Activated T-helper 1 cell treated with anti-CD3 and anti-CD28 coated beads, Interleukin-12 subunit alpha, Interleukin-12 subunit beta, Interleukin-2, Interleukin-4 antibody, amounts not matched to agents 30 ng/mL and 10 ng/mL and 1 ng/mL, durations not matched to agents 14 hours and 24 hours and 36 hours (primary cell): ENCODE data around the gene PPP3CA. TPM values are rescaled to one million over a fixed set of nuclear protein-coding genes. Genes with fewer than 3 reads are reported as not detected.
A peak's percentile ranks its signal among the peaks of the same experiment; 100 is the strongest.

Experiments
- DNase-seq: peaks from one replicate; pipeline ENCODE4 v3.0.0; 2021; ENCODE audit warnings: low spot score
- H3K27ac Mint-ChIP-seq: one replicate; pipeline ENCODE4 v1.8.0; 2021; ENCODE audit warnings: mild to moderate bottlenecking, mixed read lengths
- H3K27me3 Mint-ChIP-seq: one replicate; pipeline ENCODE4 v1.8.0; 2022; ENCODE audit warnings: mild to moderate bottlenecking, moderate library complexity, mixed read lengths; ENCODE audit not compliant: insufficient read depth
- H3K36me3 Mint-ChIP-seq: one replicate; pipeline ENCODE4 v1.8.0; 2021; ENCODE audit warnings: low read depth, mixed read lengths
- H3K4me1 Mint-ChIP-seq: one replicate; pipeline ENCODE4 v1.8.0; 2021; ENCODE audit warnings: low read depth, mixed read lengths
- H3K4me3 Mint-ChIP-seq: one replicate; pipeline ENCODE4 v1.8.0; 2021; ENCODE audit warnings: mild to moderate bottlenecking, moderate library complexity, mixed read lengths
- H3K9me3 Mint-ChIP-seq: one replicate; pipeline ENCODE4 v1.8.0; 2021; ENCODE audit warnings: mixed read lengths
- intact Hi-C: fragments of 100-400 bp; cut with micrococcal nuclease; formaldehyde crosslinking; loops from one replicate; pipeline ENCODE4 v1.15.1; 2024
- total RNA-seq: library from RNA; stranded (reverse); gene quantifications from 2 replicates; pipeline ENCODE4 v1.2.3, GENCODE V29; 2022

PPP3CA gene
- total RNA-seq = 10.0 and 11.3 TPM in 2 replicates

DNA sequence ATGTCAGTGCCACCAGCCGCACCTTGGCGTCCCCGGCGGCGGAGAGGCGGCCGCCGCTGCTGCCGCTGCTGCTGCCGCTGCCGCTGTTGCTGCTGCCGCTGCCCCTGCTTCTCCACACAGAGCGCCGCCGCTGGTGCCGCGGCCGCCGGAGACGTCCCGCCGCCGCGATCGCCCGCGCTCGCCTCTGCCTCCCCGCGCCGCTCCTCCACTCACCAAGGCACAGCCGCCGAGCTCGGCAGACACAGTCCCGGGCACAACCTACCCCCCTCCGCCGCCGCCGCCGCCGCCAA, at the start of gene PPP3CA:
PPP3CA (minus strand) TSS at position 260 of the 290 bp plus-strand sequence.
- Mint-ChIP-seq H3K9me3 (no peaks in the 10 kb centered on the region), H3K27ac (peak within 1 kb of the TSS; percentile 93), H3K4me1 (peaks cover 36% of the 10 kb centered on the region), H3K4me3 (peak within 1 kb of the TSS; percentile 92), H3K27me3 (peaks cover 55% of the 10 kb centered on the region), H3K36me3 (peaks cover 11% of the 10 kb centered on the region)
- intact Hi-C loops = loop anchor here (1.0 to 10.0 kb wide), 16 partner anchors 19 to 1520 kb away; partner anchors contain the start of genes CISD2, H2AZ1, SLC39A8 and UBE2D3
- no peak for DNase-seq

DNA sequence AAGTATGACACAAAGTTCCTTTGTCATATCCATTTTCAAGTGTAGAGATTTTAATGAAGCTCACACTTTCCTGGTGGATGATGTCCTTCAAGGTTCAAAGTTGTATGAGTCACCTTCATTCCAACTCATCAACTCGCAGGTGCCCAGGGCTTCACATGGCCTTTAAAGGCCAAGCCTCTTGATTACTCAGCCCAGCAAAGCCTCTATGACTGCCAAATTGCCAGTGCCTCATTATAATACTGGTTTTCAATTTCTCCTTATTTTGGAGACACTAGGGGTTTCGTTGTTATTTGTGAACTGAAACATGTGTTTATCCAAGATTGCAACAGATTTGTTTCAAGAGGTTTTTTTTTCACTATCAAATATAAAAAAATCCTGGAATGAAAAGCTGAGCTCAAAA, 45.9 kb upstream of the PPP3CA start:
- no peak for DNase-seq
- H3K27me3 Mint-ChIP-seq = peaks cover 15% of the 10 kb centered on the region

DNA sequence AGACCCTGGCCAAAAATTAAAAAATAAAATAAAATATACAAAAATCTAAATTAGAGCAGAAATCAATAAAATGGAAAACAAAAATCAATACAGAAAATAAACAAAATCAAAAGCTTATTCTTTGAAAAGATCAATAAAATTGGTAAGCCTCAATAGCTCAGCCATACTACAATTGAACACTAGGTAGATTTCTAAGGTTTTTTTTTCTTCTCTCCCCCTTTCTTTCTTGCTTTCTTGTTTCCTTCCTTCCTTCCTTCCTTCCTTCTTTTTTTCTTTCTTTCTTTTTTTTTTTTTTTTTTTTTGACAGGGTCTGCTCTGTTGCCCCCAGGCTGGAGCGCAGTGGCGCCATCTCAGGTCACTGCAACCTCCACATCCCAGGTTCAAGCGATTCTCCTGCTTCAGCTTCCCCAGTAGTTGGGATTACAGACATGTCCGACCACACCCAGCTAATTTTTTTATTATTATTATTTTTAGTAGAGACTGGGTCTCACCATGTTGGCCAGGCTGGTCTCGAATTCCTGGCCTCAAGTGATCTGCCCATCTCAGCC, 23.4 kb upstream of the PPP3CA start:
- intact Hi-C loops = no loop called here
- Mint-ChIP-seq H3K27ac (no peak overlapping the region), H3K27me3 (peaks cover 40% of the 10 kb centered on the region), H3K36me3 (peaks cover 1% of the 10 kb centered on the region), H3K9me3 (no peaks in the 10 kb centered on the region), H3K4me1 (no peaks in the 10 kb centered on the region), H3K4me3 (no peak overlapping the region)
- DNase-seq = no peak

More for the DNA sequence above, 45.9 kb upstream of the PPP3CA start:
- intact Hi-C loops = no loop called here
- Mint-ChIP-seq H3K36me3 (no peaks in the 10 kb centered on the region), H3K9me3 (peaks cover 9% of the 10 kb centered on the region), H3K4me3 (no peak overlapping the region), H3K4me1 (no peaks in the 10 kb centered on the region), H3K27ac (no peak overlapping the region)

DNA sequence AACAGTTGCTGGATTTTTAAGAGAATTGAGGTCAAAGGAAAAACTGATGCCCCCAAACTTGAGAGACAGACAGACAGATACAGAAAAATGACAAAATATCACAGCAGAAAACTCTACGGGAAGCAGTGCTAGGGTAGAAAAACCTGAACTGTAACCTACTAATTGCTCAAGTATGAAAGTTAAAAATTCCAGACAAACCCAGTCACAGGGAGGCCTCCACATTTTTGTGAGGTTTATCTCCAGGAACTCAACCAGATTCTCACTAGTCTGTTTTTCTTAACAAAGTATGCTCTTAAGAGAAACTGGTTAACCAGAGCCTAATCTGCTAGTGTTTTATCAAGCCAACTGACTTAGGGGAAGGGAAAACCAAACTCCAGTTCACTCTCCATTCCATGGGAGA, 19.9 kb upstream of the PPP3CA start:
- DNase-seq = no peak
- intact Hi-C loops = no loop called here
- Mint-ChIP-seq H3K4me3 (no peak overlapping the region), H3K27ac (no peak overlapping the region), H3K27me3 (peaks cover 33% of the 10 kb centered on the region), H3K4me1 (no peaks in the 10 kb centered on the region), H3K36me3 (peaks cover 1% of the 10 kb centered on the region), H3K9me3 (peaks cover 16% of the 10 kb centered on the region)

DNA sequence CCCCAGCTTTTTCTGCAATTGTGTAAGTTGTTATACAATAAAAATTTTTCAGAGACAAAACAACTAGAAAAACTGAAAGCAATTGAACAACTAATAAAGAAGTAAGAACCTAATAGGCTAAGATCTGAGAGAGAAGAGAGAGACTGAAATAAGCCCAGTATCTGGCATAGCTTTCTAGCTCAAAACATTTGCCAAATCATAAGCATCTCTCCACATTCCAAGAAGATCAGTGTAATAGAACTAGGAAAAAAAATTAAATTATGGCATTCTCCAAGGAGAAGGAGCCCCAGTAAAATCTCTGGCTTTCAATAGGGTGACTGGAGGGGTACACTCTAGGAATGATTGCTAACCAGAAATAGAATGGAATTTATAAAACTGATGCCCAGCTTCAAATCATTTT, 19.0 kb upstream of the PPP3CA start:
- intact Hi-C loops = no loop called here
- DNase-seq = no peak
- Mint-ChIP-seq H3K4me1 (no peaks in the 10 kb centered on the region), H3K36me3 (peaks cover 1% of the 10 kb centered on the region), H3K9me3 (peaks cover 16% of the 10 kb centered on the region), H3K27ac (no peak overlapping the region), H3K4me3 (no peak overlapping the region), H3K27me3 (peaks cover 26% of the 10 kb centered on the region)

DNA sequence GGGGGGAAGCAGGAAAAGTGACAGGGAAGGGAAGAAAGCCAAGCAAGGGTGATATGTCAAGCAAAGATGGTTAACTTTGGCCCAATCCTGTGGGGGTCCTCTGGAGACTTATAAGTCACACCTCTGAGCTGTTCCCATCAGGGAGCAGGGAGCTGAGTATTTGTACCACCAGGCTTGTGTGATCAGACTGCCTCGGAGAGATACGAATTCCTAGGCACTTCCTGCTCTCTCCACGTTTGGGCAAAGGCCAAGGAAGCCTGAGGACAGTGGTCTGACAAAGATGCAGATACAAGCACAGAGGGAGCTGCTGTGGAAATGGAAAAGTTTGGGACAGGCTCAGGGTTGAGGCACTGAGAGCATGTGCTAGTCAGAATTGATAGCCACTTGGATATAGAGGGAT, 10.4 kb upstream of the PPP3CA start:
- H3K27me3 Mint-ChIP-seq = peaks cover 41% of the 10 kb centered on the region
- no peak for DNase-seq
- H3K36me3 Mint-ChIP-seq = no peaks in the 10 kb centered on the region
- intact Hi-C loops = no loop called here
- H3K4me1 Mint-ChIP-seq = no peaks in the 10 kb centered on the region
- H3K27ac Mint-ChIP-seq = no peak overlapping the region
- no peaks in the 10 kb centered on the region for H3K9me3 Mint-ChIP-seq
- H3K4me3 Mint-ChIP-seq = no peak overlapping the region

DNA sequence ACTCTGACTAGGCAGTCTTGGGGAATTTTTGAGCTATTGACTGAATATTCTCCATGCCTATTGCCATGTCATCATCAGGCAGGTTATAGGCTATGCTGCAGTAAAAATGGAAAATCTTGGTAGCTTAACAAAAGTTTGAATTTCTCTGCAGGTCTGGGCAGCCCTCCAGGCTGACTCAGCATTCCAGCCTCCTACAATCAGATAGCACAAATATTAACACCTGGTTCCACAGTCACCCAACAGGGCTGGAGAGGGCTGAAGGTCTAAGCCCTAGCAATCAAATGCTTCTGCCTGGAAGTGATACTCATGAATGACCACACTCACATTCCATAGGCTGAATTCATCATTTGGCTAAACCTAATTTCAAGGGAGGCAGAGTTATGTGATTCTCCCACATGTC, 9.6 kb upstream of the PPP3CA start:
- H3K4me1 Mint-ChIP-seq = no peaks in the 10 kb centered on the region
- no peak overlapping the region for H3K27ac Mint-ChIP-seq
- intact Hi-C loops = no loop called here

DNA sequence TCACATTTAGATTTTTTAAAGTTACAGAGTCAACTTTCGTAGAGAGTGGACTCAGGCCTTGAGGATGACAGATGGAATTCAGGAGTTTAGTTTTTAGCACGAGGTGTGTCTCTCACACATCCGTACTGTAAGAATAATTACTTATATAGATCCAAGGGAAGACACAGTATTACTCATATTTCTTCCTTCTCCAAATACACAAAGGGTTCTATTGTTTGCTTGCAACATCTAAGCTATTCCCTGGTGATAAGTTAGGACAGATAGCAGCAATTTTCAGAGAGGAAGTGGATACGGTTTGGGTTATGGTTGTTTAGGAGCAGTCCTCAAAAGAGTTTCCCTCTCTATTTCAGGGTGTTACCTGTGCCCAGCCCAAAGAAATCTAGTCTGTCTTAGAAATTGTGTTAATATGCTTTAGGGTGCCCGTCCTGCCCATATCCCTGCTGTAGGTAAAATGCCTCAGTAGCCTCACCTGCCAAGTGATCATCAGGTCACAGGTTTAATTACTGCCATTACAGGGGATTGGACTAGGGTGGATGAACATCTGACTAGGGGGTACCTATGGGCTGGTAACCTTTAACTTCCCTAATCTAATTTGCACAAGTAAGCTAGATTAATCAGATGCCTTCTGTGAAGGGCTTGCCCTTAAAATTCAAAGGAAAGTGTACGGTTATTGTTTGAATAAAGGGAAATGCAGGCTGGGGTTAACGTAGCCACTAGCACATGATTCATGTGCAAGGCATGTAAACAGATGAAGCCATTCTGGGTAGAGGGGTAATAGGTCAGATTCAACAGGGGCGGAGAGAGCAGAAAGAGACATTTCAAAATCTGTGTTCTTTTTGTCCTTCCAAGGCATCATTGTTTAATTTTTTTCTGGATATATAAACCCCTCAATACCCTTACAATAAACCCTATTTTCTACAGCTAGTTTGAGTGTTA, 8.7 kb upstream of the PPP3CA start:
- no peaks in the 10 kb centered on the region for H3K9me3 Mint-ChIP-seq
- H3K27me3 Mint-ChIP-seq = peaks cover 52% of the 10 kb centered on the region
- no peaks in the 10 kb centered on the region for H3K36me3 Mint-ChIP-seq
- intact Hi-C loops = no loop called here
- H3K27ac Mint-ChIP-seq = no peak overlapping the region
- no peaks in the 10 kb centered on the region for H3K4me1 Mint-ChIP-seq
- no peak for DNase-seq
- no peak overlapping the region for H3K4me3 Mint-ChIP-seq

More for the DNA sequence above, 9.6 kb upstream of the PPP3CA start:
- Mint-ChIP-seq H3K27me3 (peaks cover 45% of the 10 kb centered on the region), H3K36me3 (no peaks in the 10 kb centered on the region), H3K4me3 (no peak overlapping the region), H3K9me3 (no peaks in the 10 kb centered on the region)
- DNase-seq = no peak

DNA sequence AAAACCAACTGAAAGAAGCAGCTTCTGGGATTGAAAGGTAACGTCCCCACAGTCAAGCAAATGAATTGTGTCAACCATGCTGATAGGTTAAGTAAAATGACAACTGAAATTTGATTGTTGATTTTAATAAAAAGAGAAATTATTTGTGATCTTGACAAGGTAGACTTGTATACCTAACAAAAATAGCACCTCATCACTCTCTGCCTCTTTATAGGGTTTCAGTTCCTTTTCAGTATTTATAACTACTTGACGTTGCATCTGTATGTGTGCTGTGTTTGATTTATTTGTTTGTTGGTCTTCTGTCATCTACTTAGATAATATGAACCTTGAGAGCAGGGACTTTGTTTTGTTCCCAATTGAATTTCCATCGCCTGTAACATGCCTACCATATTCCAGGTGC, 7.9 kb upstream of the PPP3CA start:
- Mint-ChIP-seq H3K4me3 (no peak overlapping the region), H3K36me3 (no peaks in the 10 kb centered on the region), H3K27me3 (peaks cover 57% of the 10 kb centered on the region), H3K9me3 (no peaks in the 10 kb centered on the region), H3K4me1 (no peaks in the 10 kb centered on the region), H3K27ac (no peak overlapping the region)
- no peak for DNase-seq
- intact Hi-C loops = no loop called here

DNA sequence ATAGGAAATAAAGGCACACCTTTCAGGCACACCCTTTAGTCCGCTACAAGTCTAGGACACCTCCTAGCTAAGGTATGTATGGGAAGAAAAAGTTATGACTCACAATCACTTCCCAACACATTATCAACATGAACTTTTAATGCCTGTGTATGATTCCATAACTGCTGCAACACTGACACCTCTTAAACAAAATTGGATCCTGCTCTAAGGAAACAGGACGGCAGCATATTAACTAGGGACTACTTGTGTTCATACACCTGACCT, 2.4 kb upstream of the PPP3CA start:
- H3K27ac Mint-ChIP-seq = no peak overlapping the region
- H3K27me3 Mint-ChIP-seq = peaks cover 56% of the 10 kb centered on the region
- DNase-seq = no peak
- intact Hi-C loops = loop anchor here (5.0 to 10.0 kb wide), 9 partner anchors 67 to 1518 kb away; partner anchors contain the start of genes CISD2, SLC39A8 and UBE2D3
- H3K9me3 Mint-ChIP-seq = no peaks in the 10 kb centered on the region
- peaks cover 4% of the 10 kb centered on the region for H3K36me3 Mint-ChIP-seq
- H3K4me3 Mint-ChIP-seq = no peak overlapping the region
- peaks cover 21% of the 10 kb centered on the region for H3K4me1 Mint-ChIP-seq

DNA sequence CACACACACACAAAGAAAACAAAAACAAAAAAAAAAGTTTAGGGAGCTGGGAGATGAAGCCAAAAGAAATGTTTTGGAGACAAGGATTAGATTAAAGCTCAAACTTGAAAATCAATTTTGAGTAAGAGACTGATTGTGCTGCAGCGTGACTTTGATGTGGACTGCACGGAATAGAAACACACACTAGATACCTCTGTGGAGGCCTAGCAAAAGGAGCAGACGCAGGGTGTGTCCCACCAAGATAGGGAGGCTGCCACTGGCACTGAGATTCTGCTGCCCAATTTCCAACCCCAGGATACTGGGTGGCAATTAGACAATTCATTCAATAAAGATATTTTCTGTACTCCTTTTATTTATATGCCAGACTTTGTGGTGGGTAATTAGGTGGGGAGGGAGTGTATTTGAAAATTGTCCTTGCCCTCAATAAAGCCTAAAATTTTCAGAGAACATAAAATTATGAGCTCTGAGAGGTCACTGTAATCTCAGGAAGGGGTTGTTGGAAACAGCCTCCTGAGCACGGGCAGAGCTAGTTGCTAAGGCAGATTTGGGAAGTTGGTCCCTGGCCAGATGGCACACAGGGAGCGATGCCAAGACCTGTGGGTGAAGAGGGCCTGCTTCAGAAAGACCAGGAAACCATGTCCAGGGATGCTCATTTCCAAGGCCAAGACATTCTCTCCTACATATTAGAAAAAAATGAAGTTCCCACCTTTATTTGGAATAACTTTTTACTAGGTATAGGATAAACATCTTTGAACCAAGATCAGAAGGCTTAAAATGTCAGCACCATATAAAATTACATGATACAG, 1.9 kb upstream of the PPP3CA start:
- Mint-ChIP-seq H3K4me3 (peak overlapping the region; percentile 92), H3K9me3 (no peaks in the 10 kb centered on the region), H3K36me3 (peaks cover 4% of the 10 kb centered on the region), H3K27me3 (peaks cover 56% of the 10 kb centered on the region), H3K4me1 (peaks cover 25% of the 10 kb centered on the region), H3K27ac (peak overlapping the region; percentile 0)
- no peak for DNase-seq
- intact Hi-C loops = loop anchor here (5.0 to 10.0 kb wide), 9 partner anchors 67 to 1518 kb away; partner anchors contain the start of genes CISD2, SLC39A8 and UBE2D3

DNA sequence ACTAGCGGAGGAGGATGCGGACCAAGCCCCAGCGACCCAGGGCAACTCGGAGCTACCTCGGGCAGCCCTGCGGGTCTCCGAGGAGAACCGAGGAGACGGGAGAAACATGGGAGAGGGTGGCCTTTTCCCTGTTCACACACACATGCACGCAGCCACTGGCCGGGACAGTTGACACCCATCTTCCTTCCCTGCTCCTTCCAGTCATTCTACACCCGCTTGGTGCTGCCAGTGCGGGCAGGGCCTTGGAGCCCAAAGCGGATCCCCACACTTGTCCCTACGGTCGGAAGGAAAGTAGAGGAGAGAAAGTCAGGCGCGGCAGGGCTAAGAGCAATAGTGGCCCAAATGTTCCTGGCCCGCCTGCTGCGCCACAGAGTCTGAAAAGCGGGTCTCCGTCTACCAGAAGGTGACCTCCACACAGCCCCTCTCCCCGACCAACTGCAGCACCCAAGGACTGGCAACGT, 1.1 kb upstream of the PPP3CA start:
- Mint-ChIP-seq H3K4me1 (peaks cover 29% of the 10 kb centered on the region), H3K9me3 (no peaks in the 10 kb centered on the region), H3K27me3 (peaks cover 52% of the 10 kb centered on the region), H3K36me3 (peaks cover 7% of the 10 kb centered on the region), H3K4me3 (peak overlapping the region; percentile 92), H3K27ac (peak overlapping the region; percentile 88)
- DNase-seq = no peak
- intact Hi-C loops = loop anchor here (5.0 to 10.0 kb wide), 9 partner anchors 66 to 1519 kb away; partner anchors contain the start of genes CISD2, SLC39A8 and UBE2D3
